H1 (cell line): ENCODE results near the gene LIMK1. TPM values are rescaled to one million over a fixed set of nuclear protein-coding genes. Genes with fewer than 3 reads are reported as not detected.

Experiments used
- CTCF ChIA-PET: fragments of 300-600 bp; sonication (Branson Sonifier 250); formaldehyde crosslinking; loops from one replicate; lab custom pipeline; 2021; ENCODE audit not compliant: partially characterized antibody; lab: Charles Lee
- POLR2A ChIA-PET: fragments of 300-600 bp; sonication (Branson Sonifier 250); formaldehyde crosslinking; loops from one replicate; lab custom pipeline; 2021; ENCODE audit warnings: inconsistent platforms; ENCODE audit not compliant: partially characterized antibody; lab: Charles Lee
- DNase-seq, 2 experiments: peaks; one replicate each; pipeline versions ENCODE4 v3.0.0 to v3.0.0-alpha.2; 2010 to 2022; ENCODE audit warnings: low spot score in 2 of 2, low read depth in 1 of 2, mixed read lengths in 1 of 2
- FAIRE-seq: peaks from 2 replicates; lab custom pipeline; 2011; peaks lifted over from hg19 to GRCh38; lab: Jason Lieb, UNC
- H2AFZ ChIP-seq: 2 replicates; pipeline ENCODE4 v1.8.1; 2012; ENCODE audit warnings: low read length, inconsistent platforms
- H2AK5ac ChIP-seq: 2 replicates; pipeline ENCODE4 v1.6.1; 2013; ENCODE audit warnings: low read depth, low read length
- H2BK120ac ChIP-seq: replicated peaks from 2 replicates; pipeline ENCODE3; 2013; ENCODE audit warnings: low read depth, low read length, inconsistent platforms
- H2BK12ac ChIP-seq: 2 replicates; pipeline ENCODE4 v1.6.1; 2013; ENCODE audit warnings: low read depth, low read length
- H2BK15ac ChIP-seq: 2 replicates; pipeline ENCODE4 v1.6.1; 2013; ENCODE audit warnings: low read length
- H2BK20ac ChIP-seq: 2 replicates; pipeline ENCODE4 v1.6.1; 2013; ENCODE audit warnings: low read length
- H2BK5ac ChIP-seq: 2 replicates; pipeline ENCODE4 v1.6.1; 2013; ENCODE audit warnings: low read depth, low read length
- H3K14ac ChIP-seq: 2 replicates; pipeline ENCODE4 v1.6.1; 2013; ENCODE audit warnings: inconsistent platforms; ENCODE audit not compliant: insufficient read length
- H3K18ac ChIP-seq: 2 replicates; pipeline ENCODE4 v1.6.1; 2013; ENCODE audit warnings: low read length; ENCODE audit errors: extremely low read depth
- H3K23ac ChIP-seq: 2 replicates; pipeline ENCODE4 v1.6.1; 2013; ENCODE audit warnings: inconsistent platforms; ENCODE audit not compliant: insufficient read length
- H3K23me2 ChIP-seq: 2 replicates; pipeline ENCODE4 v1.6.1; 2013; ENCODE audit warnings: low read depth, low read length
- H3K27ac ChIP-seq: 2 replicates; pipeline ENCODE4 v1.6.1; 2011; ENCODE audit warnings: low read depth, low read length, inconsistent platforms
- H3K27me3 ChIP-seq, 4 experiments: replicated peaks in 1 of 4; 1 replicate in 1 of 4; 2 replicates in 3 of 4; pipeline versions ENCODE4 v1.6.1 to v1.8.1; 2011 to 2013; ENCODE audit warnings: low read length in 3 of 4, mild to moderate bottlenecking in 3 of 4, inconsistent platforms in 2 of 4, mixed read lengths in 2 of 4, moderate library complexity in 1 of 4; ENCODE audit not compliant: control insufficient read depth in 3 of 4, insufficient read depth in 3 of 4; ENCODE audit errors: extremely low read depth in 1 of 4
- H3K36me3 ChIP-seq, 4 experiments: 2 replicates each; pipeline versions ENCODE4 v1.6.1 to v1.8.1; 2011 to 2013; ENCODE audit warnings: mild to moderate bottlenecking in 4 of 4, low read length in 3 of 4, moderate library complexity in 2 of 4, control low read depth in 1 of 4, inconsistent platforms in 1 of 4; ENCODE audit not compliant: insufficient read depth in 4 of 4, control insufficient read depth in 2 of 4
- H3K4ac ChIP-seq: replicated peaks from 2 replicates; pipeline ENCODE3; 2013; ENCODE audit warnings: low read length, low read depth, mixed read lengths, inconsistent platforms; ENCODE audit not compliant: insufficient read length
- H3K4me1 ChIP-seq, 4 experiments: replicated peaks in 1 of 4; 1 replicate in 1 of 4; 2 replicates in 3 of 4; pipeline versions ENCODE4 v1.6.1 to v1.8.1; 2011 to 2013; ENCODE audit warnings: low read length in 3 of 4, inconsistent platforms in 2 of 4, mixed read lengths in 1 of 4; ENCODE audit not compliant: insufficient read depth in 4 of 4, control insufficient read depth in 3 of 4
- H3K4me2 ChIP-seq, 2 experiments: 2 replicates each; pipeline versions ENCODE4 v1.6.1 to v1.8.1; 2011 to 2013; ENCODE audit warnings: low read depth in 2 of 2, low read length in 2 of 2, control low read depth in 1 of 2, inconsistent platforms in 1 of 2, mild to moderate bottlenecking in 1 of 2; ENCODE audit not compliant: insufficient read depth in 1 of 2
- H3K4me3 ChIP-seq, 4 experiments: fragments of 200-600, 300-600 bp in 1 of 4; sonication (generic), shearing (Covaris generic), sonication (Bioruptor Twin) in 1 of 4; 2 replicates each; pipeline versions ENCODE4 v1.5.1 to v1.8.1; 2011 to 2016; ENCODE audit warnings: low read length in 4 of 4, low read depth in 3 of 4, control low read depth in 2 of 4, inconsistent platforms in 2 of 4, mild to moderate bottlenecking in 2 of 4, mixed read lengths in 1 of 4, moderate library complexity in 1 of 4; ENCODE audit not compliant: insufficient read depth in 2 of 4; ENCODE audit errors: extremely low read depth in 1 of 4
- H3K56ac ChIP-seq: replicated peaks from 2 replicates; pipeline ENCODE3; 2013; ENCODE audit warnings: low read depth, mild to moderate bottlenecking, mixed read lengths, low read length, inconsistent platforms; ENCODE audit not compliant: insufficient read length
- H3K79me1 ChIP-seq: 2 replicates; pipeline ENCODE4 v1.6.1; 2013; ENCODE audit warnings: low read depth, low read length, control low read depth
- H3K79me2 ChIP-seq, 2 experiments: 2 replicates each; pipeline versions ENCODE4 v1.6.1 to v1.8.1; 2012 to 2013; ENCODE audit warnings: low read length in 2 of 2, mild to moderate bottlenecking in 2 of 2, inconsistent platforms in 1 of 2; ENCODE audit not compliant: insufficient read depth in 2 of 2, control insufficient read depth in 1 of 2
- H3K9ac ChIP-seq, 4 experiments: replicated peaks in 1 of 4; 1 replicate in 1 of 4; 2 replicates in 3 of 4; pipeline versions ENCODE4 v1.6.1 to v1.8.1; 2011 to 2013; ENCODE audit warnings: low read depth in 3 of 4, low read length in 3 of 4, control low read depth in 2 of 4, mild to moderate bottlenecking in 2 of 4, moderate library complexity in 2 of 4, inconsistent platforms in 1 of 4; ENCODE audit errors: extremely low read depth in 1 of 4
- H3K9me3 ChIP-seq, 2 experiments: 2 replicates each; pipeline versions ENCODE4 v1.6.1 to v1.8.1; 2012 to 2013; ENCODE audit warnings: mild to moderate bottlenecking in 2 of 2, moderate library complexity in 2 of 2, control low read depth in 1 of 2, inconsistent platforms in 1 of 2, low read depth in 1 of 2, low read length in 1 of 2, mixed read lengths in 1 of 2; ENCODE audit not compliant: insufficient read depth in 2 of 2
- H4K20me1 ChIP-seq, 2 experiments: replicated peaks in 1 of 2; 2 replicates each; pipeline versions ENCODE3 to v1.8.1; 2011 to 2013; ENCODE audit warnings: inconsistent platforms in 2 of 2, low read length in 2 of 2, mild to moderate bottlenecking in 1 of 2; ENCODE audit not compliant: insufficient read depth in 2 of 2, control insufficient read depth in 1 of 2
- H4K5ac ChIP-seq: 2 replicates; pipeline ENCODE4 v1.6.1; 2013; ENCODE audit warnings: low read length, low read depth, mixed read lengths, inconsistent platforms; ENCODE audit not compliant: insufficient read length
- H4K8ac ChIP-seq: 2 replicates; pipeline ENCODE4 v1.8.0; 2013; ENCODE audit warnings: mild to moderate bottlenecking, moderate library complexity, low read length, inconsistent platforms; ENCODE audit not compliant: insufficient read depth; ENCODE audit errors: extremely low read depth
- H4K91ac ChIP-seq: replicated peaks from 2 replicates; pipeline ENCODE3; 2013; ENCODE audit warnings: low read length, mixed read lengths, inconsistent platforms; ENCODE audit not compliant: insufficient read length
- HDAC2 ChIP-seq, 2 experiments: fragments of 300-600 bp in 1 of 2; sonication (generic) in 1 of 2; IDR thresholded peaks; 2 replicates each; pipeline ENCODE4 v1.6.1; 2011 to 2012; ENCODE audit warnings: low read depth in 2 of 2, low read length in 2 of 2, mild to moderate bottlenecking in 2 of 2, moderate library complexity in 2 of 2, borderline replicate concordance in 1 of 2, inconsistent platforms in 1 of 2
- SUZ12 ChIP-seq: fragments of 200-600 bp; sonication (generic); IDR thresholded peaks from 2 replicates; pipeline ENCODE4 v1.6.1; 2012; ENCODE audit warnings: mild to moderate bottlenecking, inconsistent platforms, low read length, moderate library complexity, mixed read lengths
- WGBS, 2 experiments: shearing (Covaris generic) in 1 of 2; methylation state at CpG; one replicate each; pipeline versions ENCODE4 v1.1.6 to v1.1.7; 2013 to 2015; ENCODE audit warnings: low lambda C conversion rate in 2 of 2, mixed read lengths in 2 of 2, inconsistent platforms in 1 of 2, low coverage in 1 of 2, missing lambda C conversion rate in 1 of 2; ENCODE audit not compliant: insufficient replicate concordance in 2 of 2, insufficient coverage in 1 of 2, insufficient read length in 1 of 2; ENCODE audit errors: extremely low coverage in 1 of 2, missing lambda C conversion rate in 1 of 2; 5-methylcytosine and 5-hydroxymethylcytosine counted together
- polyA plus RNA-seq, 7 experiments: library from polyadenylated mRNA; depleted of rRNA in 3 of 7; stranded (reverse) in 5 of 7; unstranded in 2 of 7; fragments of >200 nt in 5 of 7; fragments of 200-250 nt in 2 of 7; gene quantifications; 1 replicate in 5 of 7; 2 replicates in 1 of 7; 4 replicates in 1 of 7; pipeline versions ENCODE4 v1.2.1 to v1.2.3, GENCODE V29; 2011 to 2013; ENCODE audit warnings: missing spikeins in 2 of 7, mixed read lengths in 2 of 7
- total RNA-seq: library from RNA; stranded (reverse); fragmentation: NEBNext Ultra II Directional; extraction: Animal tissue kit (Norgen Biotek cat#: 25700); gene quantifications from 2 replicates; pipeline ENCODE4 v1.2.1, GENCODE V29; 2021

Gene LIMK1
- total and polyA plus RNA-seq, 2 of the 8 experiments (the other 6 are each of a cell fraction or from before 2014, with no cell fraction given), result 93.5 to 108 TPM

- no peak overlapping the region for H2BK5ac ChIP-seq
- H3K23me2 ChIP-seq, result no peaks in the 10 kb centered on the region; the same call in 1 of the 2 replicates
- H2AFZ ChIP-seq, result no peak overlapping the region
- no peaks in the 10 kb centered on the region for H3K79me2 ChIP-seq
- no peak overlapping the region for H3K23ac ChIP-seq
- H3K27ac ChIP-seq, result no peak overlapping the region
- H2BK120ac ChIP-seq, result no peak overlapping the region
- H3K56ac ChIP-seq, result no peak overlapping the region
- H4K5ac ChIP-seq, result no peak overlapping the region
- no peak overlapping the region for H3K18ac ChIP-seq
- H3K79me1 ChIP-seq, result no peaks in the 10 kb centered on the region
- no peak overlapping the region for H2BK20ac ChIP-seq
- POLR2A ChIA-PET, result interaction anchor here (0.9 kb wide), 1 partner anchor 9 kb away, joined by 3 read pairs; no protein-coding TSS in a partner anchor
- H2AK5ac ChIP-seq, result no peak overlapping the region
- CTCF ChIA-PET, result interaction anchor here (1.0 to 2.4 kb wide), 4 partner anchors 15 to 27 kb away, joined by 3 to 12 read pairs (median 6); no protein-coding TSS in a partner anchor
- no peak overlapping the region for H3K4me2 ChIP-seq
- H3K14ac ChIP-seq, result no peak overlapping the region
- H4K20me1 ChIP-seq, result no peaks in the 10 kb centered on the region
- DNase-seq, result no peak
- H2BK12ac ChIP-seq, result no peak overlapping the region
- H4K8ac ChIP-seq, result no peak overlapping the region
- peak overlapping the region; percentile 92; the same call in 1 of the 2 replicates for H2BK15ac ChIP-seq
- no peak overlapping the region for H4K91ac ChIP-seq
- no peak for FAIRE-seq
- 92% methylated on average over 12 of the region's 12 CpGs; no CpG with 5 or more reads in 1 of the 2 experiments for WGBS, 2 experiments
- H3K4ac ChIP-seq, result no peak overlapping the region
- no peak for TF ChIP-seq HDAC2 (IDR thresholded peaks at IDR 0.05; ENCODE audit: borderline replicate concordance in 1 of 2, low read depth in 2 of 2, low read length in 2 of 2)
- TF ChIP-seq SUZ12, result no peak
- H3K4me3 ChIP-seq, result no peak overlapping the region
- no peak overlapping the region for H3K9ac ChIP-seq
- H3K9me3 ChIP-seq, result no peaks in the 10 kb centered on the region
- peaks cover 0 to 22% (median 18%) of the 10 kb centered on the region in 4 experiments; a peak in 6 of 7 replicates for H3K4me1 ChIP-seq
- H3K27me3 ChIP-seq, result no peaks in the 10 kb centered on the region
- H3K36me3 ChIP-seq, result no peaks in the 10 kb centered on the region
Observed at GRCh38 chr7:74040791-74041520, 42.6 kb upstream of the LIMK1 start.
